Activated CD4-positive, alpha-beta T cell treated with anti-CD3 and anti-CD28 coated beads, Interleukin-2, Interleukin-4, amounts not matched to agents 100 ng/mL and 50 ng/mL, durations not matched to agents 16 hours and 8 hours (primary cell): ENCODE results near the gene NKD2.
"Not testable (repeated sequence)": the region's sequence is repeated elsewhere in the genome, so short reads cannot be mapped to it uniquely, and the experiment has no call there.

ENCODE experiments used
- DNase-seq: peaks from one replicate; pipeline ENCODE4 v3.0.0-alpha.2; 2020; ENCODE audit warnings: low spot score

NKD2 gene

GRCh38 chr5:1014346-1014745 is 5.7 kb downstream of the NKD2 start:
- DNase-seq, result no peak

DNA sequence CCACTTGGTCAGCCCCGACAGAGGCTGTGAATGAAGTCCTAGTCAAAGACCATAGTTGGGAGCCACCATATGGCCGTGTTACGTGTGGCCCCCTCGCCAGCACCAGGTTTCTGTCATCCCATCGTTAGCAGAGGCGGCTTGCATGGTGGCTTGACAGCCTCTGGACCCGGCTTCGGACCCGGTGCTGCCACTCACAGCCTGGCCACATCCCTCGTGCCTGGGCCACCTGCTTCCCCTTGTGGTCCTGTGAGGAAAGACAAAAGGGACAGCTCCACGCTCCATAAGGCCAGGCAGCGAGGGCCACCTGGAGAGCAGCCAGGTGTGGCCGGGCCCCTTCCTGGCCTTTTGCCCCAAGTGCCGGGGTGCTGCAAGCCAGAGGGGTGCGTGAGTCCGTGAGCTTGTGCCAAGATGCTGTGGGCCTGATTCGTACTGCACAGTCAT is 6.2 kb downstream of the NKD2 start:
- no peak for DNase-seq

DNA sequence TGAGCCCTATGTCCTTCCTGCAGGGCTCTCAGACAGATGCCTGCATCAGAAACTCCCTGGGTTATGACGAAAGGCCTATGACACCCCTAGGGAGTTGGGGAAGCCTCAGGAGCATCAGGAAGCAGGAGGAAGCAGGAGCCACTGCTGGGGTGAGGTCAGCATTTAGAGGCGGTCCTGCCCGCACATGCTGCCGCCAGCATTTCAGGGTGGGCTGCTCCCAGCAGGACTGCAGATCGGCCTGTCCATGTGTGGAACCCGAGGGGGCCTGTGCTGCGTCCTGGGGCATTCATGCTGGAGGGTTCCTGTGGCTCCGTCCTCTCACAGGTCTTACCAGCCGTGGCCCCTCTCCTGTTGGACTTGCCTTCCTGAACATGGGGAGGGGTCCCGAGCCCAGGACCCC is 6.9 kb downstream of the NKD2 start:
- no peak for DNase-seq

- DNase-seq, result no peak
Measured at GRCh38 chr5:1016036-1016435, 7.4 kb downstream of the NKD2 start.

- no peak for DNase-seq
Measured at GRCh38 chr5:1016476-1016875, 7.9 kb downstream of the NKD2 start.

DNA sequence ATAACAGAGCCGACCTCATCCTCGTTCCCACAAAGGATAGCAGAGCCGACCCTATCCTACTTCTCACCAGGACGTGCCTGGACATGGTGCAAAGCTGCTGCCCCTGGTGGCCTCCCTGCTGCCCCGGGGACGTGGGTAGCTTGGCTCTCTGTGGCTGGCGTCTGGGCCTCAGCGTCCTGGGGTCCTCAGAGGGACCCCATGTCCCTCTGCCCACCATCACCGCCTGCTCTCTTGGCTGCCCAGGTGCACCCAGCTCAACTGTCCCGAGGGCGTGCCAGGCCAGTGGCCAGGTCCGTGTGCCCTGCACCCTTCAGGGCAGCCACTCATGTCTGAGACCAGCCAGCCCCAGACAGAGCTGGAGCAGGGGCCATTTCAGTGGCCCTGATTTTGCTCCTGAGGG is 8.5 kb downstream of the NKD2 start:
- DNase-seq, result no peak

GRCh38 chr5:1017691-1018455 is 9.3 kb downstream of the NKD2 start:
- DNase-seq, result no peak

- no peak for DNase-seq
Measured at GRCh38 chr5:1018596-1018995, 10.0 kb downstream of the NKD2 start.

- DNase-seq, result no peak
Measured at GRCh38 chr5:1019001-1019905, 10.7 kb downstream of the NKD2 start.

DNA sequence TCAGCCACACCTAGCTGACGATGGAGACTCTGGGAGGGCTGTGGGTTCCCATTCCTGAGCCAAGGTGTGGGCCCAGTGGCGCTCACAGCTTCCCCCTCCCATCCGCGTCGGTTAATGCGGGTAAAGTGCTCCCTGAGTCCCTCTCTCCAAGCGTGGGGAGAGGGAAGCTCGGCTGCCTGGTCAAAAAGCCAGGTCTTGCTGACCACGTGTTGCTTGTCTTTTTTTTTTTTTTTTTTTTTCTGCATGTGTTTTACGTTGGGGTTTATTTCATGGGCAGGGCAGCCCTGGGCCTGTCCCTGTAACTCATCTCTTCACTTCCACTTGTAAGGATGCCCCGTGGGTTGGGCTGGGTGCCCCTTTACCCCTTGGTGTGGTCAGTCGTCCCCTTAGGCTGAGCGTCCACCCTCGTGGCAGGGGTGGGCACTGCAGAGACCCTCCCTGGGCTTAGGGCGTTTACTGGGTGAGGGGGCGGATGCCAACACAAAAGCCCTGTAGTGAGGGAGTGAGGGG is 11.9 kb downstream of the NKD2 start:
- no peak for DNase-seq

DNA sequence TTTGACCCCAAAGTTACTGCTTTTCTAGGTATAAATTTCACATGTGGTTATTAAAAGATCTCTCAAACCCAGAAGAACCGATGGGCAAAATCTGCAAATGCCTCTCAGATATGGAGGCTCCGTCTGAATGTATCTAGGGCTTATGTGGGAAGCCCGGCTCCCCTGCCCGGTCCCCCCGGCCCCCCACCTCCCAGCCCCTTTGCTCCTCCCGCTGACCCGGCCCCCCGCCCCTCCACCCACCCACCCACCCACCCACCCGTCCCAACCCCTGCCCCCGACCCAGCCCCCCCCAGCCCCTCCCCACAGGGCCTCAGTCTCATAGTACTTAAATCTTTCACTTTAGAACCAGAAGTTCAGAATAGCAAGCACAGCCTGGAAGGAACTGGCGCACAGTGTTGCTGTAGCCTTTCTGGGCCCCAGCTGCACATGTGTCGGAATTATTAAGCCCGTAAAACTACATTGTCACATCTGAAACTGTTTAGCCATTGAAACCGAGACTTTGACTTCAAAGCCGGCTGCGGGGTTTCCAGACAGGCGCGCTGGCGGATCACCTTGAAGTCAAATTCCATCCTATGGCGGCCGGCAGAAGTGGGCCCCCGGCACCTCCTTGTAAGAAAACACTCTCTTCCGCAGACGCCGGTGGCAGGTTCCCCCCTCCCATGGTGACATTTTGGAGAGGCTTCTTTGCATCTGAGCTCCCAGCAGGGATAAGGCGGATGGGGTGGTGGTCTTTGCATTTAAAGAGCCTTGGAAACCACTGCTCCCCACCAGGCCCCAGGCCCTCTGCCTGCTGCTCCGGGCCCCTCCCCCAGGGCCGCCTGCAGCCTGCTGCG is 12.8 kb downstream of the NKD2 start:
- no peak for DNase-seq

DNA sequence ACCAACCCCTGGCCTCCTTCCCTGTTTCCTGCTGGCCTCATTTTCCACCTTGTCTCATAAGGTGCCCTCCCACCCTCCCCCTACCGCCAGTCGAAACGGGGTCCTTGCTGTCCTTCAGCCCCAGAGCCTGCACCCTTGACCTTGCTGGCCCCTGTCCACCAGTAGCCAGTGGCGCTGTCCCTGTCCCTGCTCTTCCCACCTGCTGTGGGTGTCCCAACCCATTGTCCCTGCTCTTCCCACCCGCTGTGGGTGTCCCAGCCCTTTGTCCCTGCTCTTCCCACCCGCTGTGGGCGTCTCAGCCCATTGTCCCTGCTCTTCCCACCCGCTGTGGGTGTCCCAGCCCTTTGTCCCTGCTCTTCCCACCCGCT is 13.4 kb downstream of the NKD2 start:
- DNase-seq, result not testable (repeated sequence)

DNA sequence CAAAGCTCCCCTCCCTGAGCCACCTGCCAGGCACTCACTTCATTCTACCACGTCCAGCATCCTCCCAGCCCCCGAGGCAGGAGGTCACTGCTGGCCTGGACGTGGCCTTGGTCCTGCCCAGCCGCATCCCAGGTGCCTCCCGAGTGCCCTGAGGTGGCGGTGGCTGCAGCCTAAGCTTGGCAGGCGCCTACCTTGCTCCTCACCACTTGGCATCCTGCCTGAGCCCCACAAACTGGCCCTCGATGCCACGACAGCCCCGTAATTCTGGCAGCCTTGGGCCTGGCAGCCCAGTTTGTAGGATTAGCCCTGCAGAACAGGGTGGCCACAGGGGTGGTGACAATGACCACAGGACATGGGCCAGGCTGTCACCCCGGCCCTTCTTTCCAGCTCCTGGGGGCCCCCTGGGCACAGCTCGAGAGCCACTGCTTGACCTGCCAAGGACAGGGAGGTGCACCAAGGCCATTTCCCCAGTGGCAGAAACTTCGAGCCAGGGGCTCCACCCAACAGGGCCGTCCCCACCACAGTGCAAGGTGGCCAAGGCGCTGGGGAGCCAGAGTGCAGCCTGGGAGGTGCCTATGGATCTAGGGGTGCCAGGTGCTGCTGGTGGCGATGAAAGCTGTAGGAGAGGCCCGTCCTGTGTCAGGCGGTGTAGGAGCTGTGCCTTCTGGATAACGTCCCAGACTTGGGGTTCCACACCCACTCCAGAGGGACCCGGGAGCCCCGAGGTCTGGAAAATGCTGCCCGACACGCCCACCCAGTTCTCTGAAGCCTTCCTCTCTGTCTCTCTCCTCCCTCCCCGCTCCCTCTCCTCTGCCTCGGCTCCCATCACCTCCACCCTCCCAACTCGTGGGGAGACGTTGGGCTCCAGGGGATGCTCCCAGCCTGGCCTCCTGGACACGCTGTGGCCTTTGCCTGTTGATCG is 18.4 kb downstream of the NKD2 start:
- DNase-seq, result no peak

DNA sequence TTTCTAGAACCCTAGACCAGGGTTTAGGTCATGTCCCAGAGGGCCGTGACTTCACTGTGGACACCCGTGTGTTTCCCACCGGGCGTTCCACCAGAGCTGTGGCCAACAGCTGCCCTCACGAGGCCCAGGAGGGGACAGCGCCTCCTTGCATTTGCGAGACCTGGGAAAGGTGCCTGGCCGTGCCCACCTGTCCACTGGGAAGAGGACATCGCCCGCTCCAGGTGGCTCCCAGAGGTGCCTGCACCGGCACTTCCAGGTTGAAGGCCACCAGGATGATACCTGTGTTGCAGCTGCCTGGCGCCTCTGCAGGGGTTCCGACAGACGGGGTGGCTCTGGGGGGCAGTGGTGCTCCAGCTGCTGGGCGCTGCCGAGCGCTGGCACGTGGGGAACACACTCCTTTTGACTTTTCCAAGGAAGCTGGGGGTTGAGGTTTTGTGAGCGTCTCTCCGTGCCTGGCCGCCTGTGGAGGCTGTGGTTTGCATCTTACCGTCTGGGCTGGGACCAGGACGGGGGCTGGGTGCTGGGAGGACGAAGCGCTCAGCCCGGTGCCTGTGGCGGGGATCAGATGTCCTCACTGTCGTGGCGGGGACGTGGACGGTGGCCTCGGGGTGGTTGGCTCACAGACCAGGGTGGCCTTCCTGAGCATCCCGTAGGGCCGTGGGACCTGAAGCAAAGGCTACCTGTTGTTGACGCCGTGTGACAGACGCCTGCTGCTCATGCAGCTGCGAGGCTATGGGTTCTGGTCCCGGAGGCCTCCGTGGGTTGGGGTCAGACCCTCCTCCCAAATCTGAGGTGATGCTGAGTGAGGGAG is 19.2 kb downstream of the NKD2 start:
- DNase-seq, result no peak

GRCh38 chr5:1028481-1029281 is 20.1 kb downstream of the NKD2 start:
- DNase-seq, result no peak

DNA sequence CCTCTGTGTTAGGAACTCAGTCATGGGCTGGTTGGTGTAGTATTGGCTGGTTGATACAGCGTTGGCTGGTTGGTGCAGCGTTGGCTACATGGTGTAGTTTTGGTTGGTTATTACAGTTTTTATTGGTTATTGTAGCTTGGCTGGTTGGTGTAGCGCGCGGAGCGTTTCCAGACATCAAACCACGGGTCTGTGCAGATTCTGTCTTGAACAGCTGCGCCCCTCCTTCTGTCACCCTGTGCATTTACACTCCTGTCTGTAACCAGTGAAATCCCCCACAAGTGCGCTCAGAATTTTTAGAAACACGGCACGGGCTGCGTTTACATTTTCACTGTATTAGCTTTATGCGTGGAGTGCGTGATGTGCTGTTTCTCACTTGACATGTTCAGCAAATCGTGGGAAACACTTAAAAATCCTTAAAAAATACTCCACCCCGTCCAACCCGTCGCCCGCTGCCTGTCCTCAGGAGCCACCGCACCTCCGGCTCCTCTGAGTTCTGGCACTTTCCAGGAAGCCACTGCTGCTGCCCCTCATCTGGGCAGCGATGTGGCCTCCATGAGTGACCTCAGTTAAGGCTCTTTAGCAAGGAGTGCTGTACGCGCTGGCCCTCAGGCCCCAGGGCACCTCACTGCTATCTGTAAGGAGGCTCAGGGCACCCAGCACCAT is 20.8 kb downstream of the NKD2 start:
- DNase-seq, result no peak

DNA sequence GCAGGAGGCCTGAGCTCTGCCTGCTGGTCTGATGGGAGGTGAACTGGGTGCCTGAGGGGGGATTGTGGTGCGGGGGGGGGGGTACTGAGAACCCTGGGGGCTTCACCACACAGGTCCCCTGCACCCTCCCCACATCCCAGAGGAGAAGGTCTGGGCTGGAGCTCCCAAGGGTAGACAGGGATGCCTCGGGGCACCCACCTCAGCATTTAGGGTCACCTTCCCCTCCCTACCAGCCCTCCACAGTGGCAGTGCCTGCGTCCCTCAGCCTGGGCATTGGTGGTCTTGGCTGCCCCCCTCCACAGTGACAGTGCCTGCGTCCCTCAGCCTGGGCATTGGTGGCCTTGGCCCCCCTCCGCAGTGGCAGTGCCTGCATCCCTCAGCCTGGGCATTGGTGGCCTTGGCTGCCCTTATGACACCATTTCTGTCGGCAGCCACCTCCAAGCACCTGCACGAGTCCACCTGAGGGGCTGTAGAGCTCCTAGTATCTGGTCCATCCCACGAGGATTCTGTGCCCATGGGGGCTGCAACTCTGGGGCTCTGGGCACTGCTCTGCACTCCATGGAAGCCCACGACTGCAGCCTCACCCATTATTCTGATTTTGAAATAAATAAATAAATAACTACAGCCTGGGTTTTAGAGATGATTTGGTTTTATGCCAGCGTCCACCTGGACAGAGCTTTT is 21.5 kb downstream of the NKD2 start:
- DNase-seq, result no peak

GRCh38 chr5:1030801-1031271 is 22.2 kb downstream of the NKD2 start:
- no peak for DNase-seq
